Ectodermal cell (in vitro differentiated cells): ENCODE data around the gene TXLNG.
"Not testable (repeated sequence)": the region's sequence is repeated elsewhere in the genome, so short reads cannot be mapped to it uniquely, and the experiment has no call there.

Experiments
- H3K27ac ChIP-seq: 2 replicates; pipeline ENCODE4 v1.7.0; 2013; ENCODE audit warnings: mild to moderate bottlenecking, low read depth, low read length; ENCODE audit not compliant: insufficient read depth, poor library complexity, severe bottlenecking
- H3K27me3 ChIP-seq: 2 replicates; pipeline ENCODE4 v1.7.0; 2013; ENCODE audit warnings: mild to moderate bottlenecking, low read length; ENCODE audit not compliant: insufficient read depth, control insufficient read depth, poor library complexity, severe bottlenecking
- H3K36me3 ChIP-seq: one replicate; pipeline ENCODE4 v1.7.0; 2013; ENCODE audit warnings: low read length; ENCODE audit not compliant: control insufficient read depth, insufficient read depth
- H3K4me1 ChIP-seq: one replicate; pipeline ENCODE4 v1.7.0; 2013; ENCODE audit warnings: low read length; ENCODE audit not compliant: control insufficient read depth, insufficient read depth
- H3K4me3 ChIP-seq: 2 replicates; pipeline ENCODE4 v1.7.0; 2013; ENCODE audit warnings: low read depth, low read length, control low read depth; ENCODE audit not compliant: insufficient read depth
- H3K9me3 ChIP-seq: 2 replicates; pipeline ENCODE4 v1.7.0; 2013; ENCODE audit warnings: mild to moderate bottlenecking, low read length, moderate library complexity; ENCODE audit not compliant: control insufficient read depth
- WGBS, 2 experiments: methylation state at CpG; one replicate each; pipeline ENCODE4 v1.1.7; 2013; ENCODE audit warnings: missing lambda C conversion rate in 2 of 2; 5-methylcytosine and 5-hydroxymethylcytosine counted together

The TXLNG gene

GRCh38 chrX:16852617-16853179 lies 66.4 kb downstream of the TXLNG start:
- Histone ChIP-seq H3K27me3 (no peaks in the 10 kb centered on the region), H3K4me3 (no peak overlapping the region), H3K4me1 (no peaks in the 10 kb centered on the region), H3K27ac (no peak overlapping the region), H3K9me3 (no peaks in the 10 kb centered on the region), H3K36me3 (peaks cover 22% of the 10 kb centered on the region)
- 87 to 96% methylated on average over 8 to 12 of the region's 12 CpGs for WGBS, 2 experiments

GRCh38 chrX:16853537-16853936 lies 67.3 kb downstream of the TXLNG start:
- H3K27me3 ChIP-seq = no peaks in the 10 kb centered on the region
- no peaks in the 10 kb centered on the region for H3K9me3 ChIP-seq
- no peaks in the 10 kb centered on the region for H3K4me1 ChIP-seq
- no peak overlapping the region for H3K4me3 ChIP-seq
- H3K36me3 ChIP-seq = peaks cover 26% of the 10 kb centered on the region
- WGBS, 2 experiments = 88 to 94% methylated on average over 3 of the region's 3 CpGs
- H3K27ac ChIP-seq = no peak overlapping the region

- Histone ChIP-seq H3K4me3 (no peak overlapping the region), H3K4me1 (no peaks in the 10 kb centered on the region), H3K27ac (no peak overlapping the region), H3K9me3 (no peaks in the 10 kb centered on the region), H3K27me3 (no peaks in the 10 kb centered on the region), H3K36me3 (peaks cover 36% of the 10 kb centered on the region)
- 94 to 95% methylated on average over 3 of the region's 5 CpGs for WGBS, 2 experiments
Measured at GRCh38 chrX:16855363-16856075, 69.3 kb downstream of the TXLNG start.

- WGBS, 2 experiments = 94 to 96% methylated on average over 2 of the region's 2 CpGs
- H3K4me1 ChIP-seq, H3K27ac ChIP-seq, H3K27me3 ChIP-seq, H3K9me3 ChIP-seq, H3K4me3 ChIP-seq: not testable (repeated sequence)
- peaks cover 36% of the 10 kb centered on the region for H3K36me3 ChIP-seq
Measured at GRCh38 chrX:16856076-16856404, 69.8 kb downstream of the TXLNG start.

DNA sequence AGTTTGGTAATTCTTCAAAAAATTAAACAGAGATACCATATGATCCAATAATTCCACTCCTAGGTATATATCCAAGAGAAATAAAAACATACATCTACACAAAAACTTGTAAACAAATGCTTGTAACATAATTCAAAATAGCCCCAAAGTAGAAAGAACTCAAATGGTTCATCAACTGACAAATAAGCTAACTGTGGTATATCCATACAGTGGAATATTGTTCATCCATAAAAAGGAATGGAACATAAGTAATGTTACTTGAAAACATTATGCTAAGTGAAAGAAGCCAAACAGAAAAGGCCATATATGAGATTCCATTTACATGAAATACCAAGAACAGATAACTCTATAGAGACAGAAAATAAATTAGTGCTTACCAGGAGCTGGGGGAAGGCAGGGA lies 70.5 kb downstream of the TXLNG start:
- H3K4me1 ChIP-seq = no peaks in the 10 kb centered on the region
- H3K9me3 ChIP-seq = no peaks in the 10 kb centered on the region
- H3K27me3 ChIP-seq = no peaks in the 10 kb centered on the region
- H3K4me3 ChIP-seq = no peak overlapping the region
- peaks cover 37% of the 10 kb centered on the region for H3K36me3 ChIP-seq
- no peak overlapping the region for H3K27ac ChIP-seq

DNA sequence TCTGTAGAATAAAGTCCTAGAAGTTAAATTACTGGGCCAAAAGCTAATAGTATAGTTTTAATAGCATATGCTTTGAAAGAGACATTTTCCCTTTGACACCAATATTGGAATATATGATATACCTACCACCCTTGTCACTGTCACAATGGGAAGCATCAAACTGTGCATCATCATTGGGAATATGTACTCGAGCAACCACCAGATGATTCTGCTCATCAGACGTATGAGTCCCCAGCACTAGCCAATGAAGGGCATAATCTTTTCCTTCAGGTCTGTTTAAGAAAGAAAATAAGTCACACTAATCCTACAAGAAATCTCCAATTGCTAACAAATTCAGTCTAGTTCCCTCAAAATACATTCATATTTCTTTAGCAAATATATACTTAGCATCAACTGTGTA lies 76.6 kb downstream of the TXLNG start:
- 96 to 100% methylated on average over 2 of the region's 2 CpGs for WGBS, 2 experiments
- peaks cover 34% of the 10 kb centered on the region for H3K36me3 ChIP-seq
- no peaks in the 10 kb centered on the region for H3K27me3 ChIP-seq
- H3K4me1 ChIP-seq = no peaks in the 10 kb centered on the region
- H3K27ac ChIP-seq = no peak overlapping the region
- H3K4me3 ChIP-seq = no peak overlapping the region
- no peaks in the 10 kb centered on the region for H3K9me3 ChIP-seq

DNA sequence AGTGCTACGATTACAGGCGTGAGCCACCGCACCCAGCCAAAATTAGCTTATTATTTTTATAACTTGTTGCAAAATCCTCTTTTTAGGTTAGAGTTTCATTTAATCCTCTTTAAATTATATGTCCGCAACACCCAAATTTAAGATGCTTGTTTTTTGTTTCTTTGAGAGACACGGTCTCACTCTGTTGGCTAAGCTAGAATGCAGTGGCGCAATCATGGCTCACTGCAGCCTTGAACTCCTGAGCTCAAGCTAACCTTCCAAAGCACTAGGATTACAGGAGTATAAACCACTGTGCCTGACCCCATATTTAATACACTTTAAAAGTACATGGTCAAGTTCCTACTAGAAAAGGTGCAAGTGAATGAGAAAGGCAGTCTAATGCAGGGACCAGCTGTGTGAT lies 81.7 kb downstream of the TXLNG start:
- Histone ChIP-seq H3K9me3 (no peaks in the 10 kb centered on the region), H3K27ac (no peak overlapping the region), H3K36me3 (peaks cover 2% of the 10 kb centered on the region), H3K4me1 (peaks cover 6% of the 10 kb centered on the region), H3K4me3 (no peak overlapping the region), H3K27me3 (no peaks in the 10 kb centered on the region)
- WGBS, 2 experiments = 88 to 100% methylated on average over 3 to 6 of the region's 6 CpGs

DNA sequence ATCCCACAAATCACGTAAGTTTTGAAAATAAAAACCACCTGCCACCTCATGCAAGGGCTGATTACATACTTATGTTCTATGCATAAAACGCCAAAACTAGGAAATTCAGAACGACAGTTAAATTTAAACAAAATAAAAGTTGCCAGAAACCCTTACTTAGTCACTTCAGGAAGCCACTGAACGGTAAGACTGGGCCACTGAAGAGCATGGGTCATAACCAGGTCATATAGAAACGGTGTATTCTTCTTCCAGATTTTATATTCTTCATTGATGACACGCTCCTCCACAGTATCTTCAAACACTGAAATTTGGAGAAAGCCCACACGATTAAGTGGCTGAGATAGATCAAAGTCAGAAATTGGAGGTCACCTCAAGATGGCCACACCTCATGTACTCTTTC lies 82.7 kb downstream of the TXLNG start:
- no peak overlapping the region for H3K27ac ChIP-seq

DNA sequence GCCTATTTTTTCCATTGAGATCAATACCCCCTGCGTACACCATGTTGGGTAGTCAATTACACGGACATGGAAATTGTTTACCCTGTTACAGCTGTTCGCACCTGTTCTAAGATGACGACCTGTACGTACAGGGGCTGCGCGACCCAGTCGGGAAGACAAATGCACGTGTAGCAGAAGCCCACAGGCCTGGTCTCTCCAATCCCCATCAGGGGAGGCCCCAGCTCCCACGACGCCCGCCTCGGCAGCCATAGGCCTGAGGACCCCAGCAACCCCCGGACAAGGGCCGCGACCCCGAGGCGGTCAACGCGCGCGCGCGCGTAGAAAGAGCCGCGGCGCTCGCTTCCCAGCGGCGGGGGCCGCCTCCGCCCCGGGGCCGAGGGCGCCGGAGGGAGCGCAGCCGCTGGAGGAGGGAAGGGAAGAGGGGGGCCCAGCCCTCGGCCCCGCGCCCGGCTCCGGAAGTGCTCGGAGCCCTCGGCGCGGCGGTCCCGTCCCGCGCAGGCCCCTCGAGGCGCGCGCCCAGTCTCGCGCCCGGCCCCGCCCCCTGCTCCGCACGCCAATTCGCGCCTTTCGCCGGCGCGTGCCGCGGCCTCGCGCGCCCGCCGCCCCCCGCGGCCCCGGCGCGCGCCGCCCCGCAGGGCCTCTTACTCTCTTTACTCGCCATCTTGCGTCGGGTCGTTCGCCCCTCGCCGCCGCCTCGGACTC lies 83.3 kb downstream of the TXLNG start:
- peaks cover 6% of the 10 kb centered on the region for H3K4me1 ChIP-seq
- H3K27me3 ChIP-seq = no peaks in the 10 kb centered on the region
- no peaks in the 10 kb centered on the region for H3K36me3 ChIP-seq
- H3K4me3 ChIP-seq = peak overlapping the region; percentile 67
- 0% methylated on average over 92 of the region's 92 CpGs for WGBS, 2 experiments
- peak overlapping the region; percentile 99 for H3K27ac ChIP-seq
- H3K9me3 ChIP-seq = no peaks in the 10 kb centered on the region

More for the DNA sequence above, 82.7 kb downstream of the TXLNG start:
- Histone ChIP-seq H3K27me3 (no peaks in the 10 kb centered on the region), H3K36me3 (no peaks in the 10 kb centered on the region), H3K9me3 (no peaks in the 10 kb centered on the region), H3K4me1 (peaks cover 6% of the 10 kb centered on the region), H3K4me3 (peak overlapping the region; percentile 67)
- WGBS, 2 experiments = 26 to 33% methylated on average over 7 of the region's 7 CpGs

GRCh38 chrX:16870095-16870861 lies 84.0 kb downstream of the TXLNG start, which contains the start of gene RBBP7:
TSS of gene RBBP7 (minus strand) at chrX:16870362. CDS start at chrX:16870053, 309 bp downstream.
- H3K4me3 ChIP-seq = peak within 1 kb of the TSS; percentile 67
- H3K27ac ChIP-seq = peak within 1 kb of the TSS; percentile 99
- no peaks in the 10 kb centered on the region for H3K27me3 ChIP-seq
- no peaks in the 10 kb centered on the region for H3K9me3 ChIP-seq
- H3K4me1 ChIP-seq = peaks cover 6% of the 10 kb centered on the region
- H3K36me3 ChIP-seq = no peaks in the 10 kb centered on the region
- WGBS, 2 experiments = 0% methylated on average over 82 to 84 of the region's 84 CpGs
